Vagina (tissue), 2 donors: ENCODE measurements around the gene MORC2. TPM values are rescaled to one million over a fixed set of nuclear protein-coding genes. Genes with fewer than 3 reads are reported as not detected.

Experiments
- DNase-seq, 2 donors: peaks; one replicate each; pipeline ENCODE4 v3.0.0-alpha.2; 2017; ENCODE audit errors: extremely low spot score in 2 of 2
- H3K27ac ChIP-seq: fragments of 200-600 bp; sonication (generic); one replicate; pipeline ENCODE4 v1.5.1; 2019
- H3K27me3 ChIP-seq: fragments of 200-600 bp; sonication (generic); one replicate; pipeline ENCODE4 v1.5.1; 2019
- H3K36me3 ChIP-seq, 2 donors: fragments of 200-600 bp; sonication (generic); one replicate each; pipeline ENCODE4 v1.5.1; 2017 to 2019
- H3K4me1 ChIP-seq: fragments of 200-600 bp; sonication (generic); one replicate; pipeline ENCODE4 v1.5.1; 2019
- H3K4me3 ChIP-seq, 2 donors: fragments of 200-600 bp; sonication (generic); 1 replicate in 1 of 2; 2 replicates in 1 of 2; pipeline ENCODE4 v1.5.1; 2016 to 2019
- H3K9me3 ChIP-seq: fragments of 200-600 bp; sonication (generic); one replicate; pipeline ENCODE4 v1.5.1; 2019
- CTCF ChIP-seq, 3 experiments: fragments of 450-650 bp in 2 of 3; fragments of 200-600 bp in 1 of 3; sonication (generic) in 1 of 3; IDR thresholded peaks; one replicate each; pipeline ENCODE4 v1.5.1; 2017 to 2019; ENCODE audit warnings: antibody characterized with exemption in 3 of 3, mild to moderate bottlenecking in 2 of 3, moderate library complexity in 2 of 3
- POLR2A ChIP-seq, 2 donors: fragments of 450-650 bp; IDR thresholded peaks; one replicate each; pipeline ENCODE4 v1.6.1; 2017; ENCODE audit warnings: antibody characterized with exemption in 2 of 2, mild to moderate bottlenecking in 2 of 2, moderate library complexity in 2 of 2
- POLR2AphosphoS5 ChIP-seq, 2 donors: sonication (generic); formaldehyde crosslinking; IDR thresholded peaks; one replicate each; pipeline ENCODE4 v1.9.0; 2017; ENCODE audit warnings: antibody characterized with exemption in 2 of 2, mild to moderate bottlenecking in 2 of 2, low read depth in 1 of 2; ENCODE audit not compliant: insufficient read depth in 1 of 2
- intact Hi-C: fragments of 100-400 bp; cut with DNase I; formaldehyde crosslinking; loops from one replicate; pipeline ENCODE4 v1.15.1; 2023
- total RNA-seq: library from RNA; depleted of rRNA; stranded (reverse); fragments of >200 nt; gene quantifications from one replicate; pipeline ENCODE4 v1.2.3, GENCODE V29; 2016

Gene MORC2
- total RNA-seq: 18.4 TPM

DNA sequence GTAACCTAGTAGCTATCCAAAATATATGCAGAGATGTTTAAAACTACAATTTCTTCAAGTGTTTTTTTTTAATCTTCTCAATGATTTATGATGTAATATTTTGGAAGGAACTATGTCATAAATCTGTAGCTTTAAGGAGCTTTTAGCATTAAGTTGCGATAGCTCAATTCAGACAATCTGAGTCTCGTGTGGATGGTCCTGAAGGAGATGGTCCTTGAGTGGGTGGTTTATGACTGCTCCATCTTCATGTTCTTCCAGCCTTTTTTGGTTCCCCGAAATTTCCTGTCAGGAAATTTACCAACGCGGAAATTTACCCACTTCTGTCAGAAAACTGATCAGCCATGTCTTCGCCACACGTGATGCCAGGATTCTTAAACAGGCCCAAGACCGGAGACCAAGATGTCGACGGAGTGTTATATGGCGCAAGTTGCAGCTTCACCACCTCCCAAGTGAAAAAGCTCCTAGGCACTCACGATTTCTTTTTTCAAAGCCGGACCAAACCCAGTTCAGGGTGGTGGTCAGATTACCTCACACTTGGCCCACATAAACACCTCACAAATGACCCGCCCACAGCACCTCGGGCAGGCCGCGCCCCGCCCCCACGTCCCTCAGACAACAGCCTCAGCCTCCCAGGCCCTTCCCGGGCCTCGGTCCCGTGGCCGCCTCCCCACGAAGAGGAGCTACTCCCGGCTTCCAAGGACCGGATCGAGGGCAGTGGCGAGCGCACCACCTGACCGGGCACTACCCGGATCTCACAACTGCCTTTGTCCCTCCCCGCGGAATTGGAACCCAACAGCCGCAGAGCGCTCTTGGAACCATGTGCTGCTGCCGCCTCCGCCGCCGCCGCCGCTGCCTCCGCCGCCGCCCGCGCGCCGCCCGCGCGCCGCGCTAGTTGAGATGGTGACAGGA, at the start of gene MORC2:
MORC2 (minus strand) TSS at position 760 of the 909 bp plus-strand sequence. CDS start 885 bp downstream, outside the sequence.
- no peak for TF ChIP-seq POLR2A (IDR thresholded peaks at IDR 0.05)
- no peak for TF ChIP-seq CTCF (IDR thresholded peaks at IDR 0.05)
- TF ChIP-seq POLR2AphosphoS5 (IDR thresholded peaks at IDR 0.05; ENCODE audit: insufficient read depth in 1 of 2, low read depth in 1 of 2): no peak
- DNase-seq: peak in 1 of 2 donors; percentile 89
- H3K27me3 ChIP-seq: no peaks in the 10 kb centered on the region
- peak within 1 kb of the TSS; percentile 94 for H3K27ac ChIP-seq
- H3K4me3 ChIP-seq: peak within 1 kb of the TSS; percentile 73 to 93
- H3K36me3 ChIP-seq: peaks cover 0 to 29% of the 10 kb centered on the region in 2 donors
- H3K9me3 ChIP-seq: peaks cover 9% of the 10 kb centered on the region
- intact Hi-C loops: no loop called here
- H3K4me1 ChIP-seq: peaks cover 48% of the 10 kb centered on the region

- intact Hi-C loops: no loop called here
- Histone ChIP-seq H3K36me3 (no peaks in the 10 kb centered on the region), H3K27ac (no peak overlapping the region), H3K4me3 (no peak overlapping the region), H3K4me1 (no peaks in the 10 kb centered on the region), H3K9me3 (no peaks in the 10 kb centered on the region), H3K27me3 (no peaks in the 10 kb centered on the region)
- no peak for TF ChIP-seq POLR2AphosphoS5 (IDR thresholded peaks at IDR 0.05; ENCODE audit: insufficient read depth in 1 of 2, low read depth in 1 of 2)
- TF ChIP-seq POLR2A (IDR thresholded peaks at IDR 0.05): no peak
- no peak for TF ChIP-seq CTCF (IDR thresholded peaks at IDR 0.05)
- DNase-seq: no peak
These were observed 37.0 kb upstream of the MORC2 start for GRCh38 chr22:31005535-31005934.

- Histone ChIP-seq H3K27me3 (no peaks in the 10 kb centered on the region), H3K9me3 (no peaks in the 10 kb centered on the region), H3K27ac (no peak overlapping the region), H3K36me3 (no peaks in the 10 kb centered on the region), H3K4me3 (no peak overlapping the region), H3K4me1 (no peaks in the 10 kb centered on the region)
- TF ChIP-seq CTCF (IDR thresholded peaks at IDR 0.05): no peak
- TF ChIP-seq POLR2AphosphoS5 (IDR thresholded peaks at IDR 0.05; ENCODE audit: insufficient read depth in 1 of 2, low read depth in 1 of 2): no peak
- no peak for TF ChIP-seq POLR2A (IDR thresholded peaks at IDR 0.05)
- intact Hi-C loops: no loop called here
- DNase-seq: no peak
These were observed 32.7 kb upstream of the MORC2 start for GRCh38 chr22:31001124-31001770.

- DNase-seq: no peak
- Histone ChIP-seq H3K4me3 (no peak overlapping the region), H3K27me3 (no peaks in the 10 kb centered on the region), H3K36me3 (no peaks in the 10 kb centered on the region), H3K9me3 (no peaks in the 10 kb centered on the region), H3K27ac (no peak overlapping the region), H3K4me1 (no peaks in the 10 kb centered on the region)
- no peak for TF ChIP-seq POLR2AphosphoS5 (IDR thresholded peaks at IDR 0.05; ENCODE audit: insufficient read depth in 1 of 2, low read depth in 1 of 2)
- no peak for TF ChIP-seq POLR2A (IDR thresholded peaks at IDR 0.05)
- TF ChIP-seq CTCF (IDR thresholded peaks at IDR 0.05): no peak
- intact Hi-C loops: no loop called here
These were observed 29.8 kb upstream of the MORC2 start for GRCh38 chr22:30998329-30998728.
